Ishikawa (cell line): Measurements from ENCODE around the gene TADA2A.

Experiments
- CEBPB ChIP-seq: IDR thresholded peaks from 2 replicates; pipeline ENCODE4 v1.6.1; 2012
- CREB1 ChIP-seq: IDR thresholded peaks from 2 replicates; pipeline ENCODE4 v1.6.1; 2012; ENCODE audit warnings: low read depth
- EGR1 ChIP-seq: IDR thresholded peaks from 2 replicates; pipeline ENCODE4 v1.6.1; 2012
- EP300 ChIP-seq: IDR thresholded peaks from 2 replicates; pipeline ENCODE4 v1.6.1; 2012; ENCODE audit warnings: borderline replicate concordance
- FOXM1 ChIP-seq: IDR thresholded peaks from 2 replicates; pipeline ENCODE4 v1.6.1; 2012; ENCODE audit warnings: low read depth, borderline replicate concordance
- NFIC ChIP-seq: IDR thresholded peaks from 2 replicates; pipeline ENCODE4 v1.6.1; 2012
- RAD21 ChIP-seq: IDR thresholded peaks from 2 replicates; pipeline ENCODE4 v1.6.1; 2012; ENCODE audit warnings: low read depth
- REST ChIP-seq: IDR thresholded peaks from 2 replicates; pipeline ENCODE4 v1.6.1; 2012; ENCODE audit warnings: low read depth, mild to moderate bottlenecking
- TAF1 ChIP-seq: IDR thresholded peaks from 2 replicates; pipeline ENCODE4 v1.6.1; 2012; ENCODE audit warnings: low read depth, mild to moderate bottlenecking
- TCF12 ChIP-seq: IDR thresholded peaks from 2 replicates; pipeline ENCODE4 v1.6.1; 2012; ENCODE audit warnings: low read depth
- TEAD4 ChIP-seq: IDR thresholded peaks from 2 replicates; pipeline ENCODE4 v1.6.1; 2012
- YY1 ChIP-seq: IDR thresholded peaks from 2 replicates; pipeline ENCODE4 v1.6.1; 2012; ENCODE audit warnings: low read depth
- ZBTB7A ChIP-seq: IDR thresholded peaks from 2 replicates; pipeline ENCODE4 v1.6.1; 2012; ENCODE audit warnings: low read depth
- TF ChIP-seq, protein P1 (sequence below): IDR thresholded peaks from 2 replicates; pipeline ENCODE4 v1.6.1; 2012
- TF ChIP-seq, protein P2 (sequence below): IDR thresholded peaks from 2 replicates; pipeline ENCODE4 v1.6.1; 2012

The TADA2A gene

GRCh38 chr17:37476431-37477120 is 69.9 kb downstream of the TADA2A start:
- TF ChIP-seq, protein P1, sequence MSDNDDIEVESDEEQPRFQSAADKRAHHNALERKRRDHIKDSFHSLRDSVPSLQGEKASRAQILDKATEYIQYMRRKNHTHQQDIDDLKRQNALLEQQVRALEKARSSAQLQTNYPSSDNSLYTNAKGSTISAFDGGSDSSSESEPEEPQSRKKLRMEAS, result 0 out of 2 replicates have a peak, but pooled peaks have one; percentile 18
- peak; percentile 27; the same call in 1 of the 2 replicates for TF ChIP-seq TEAD4
- no peak for TF ChIP-seq CEBPB

GRCh38 chr17:37478187-37478586 is 71.5 kb downstream of the TADA2A start:
- TF ChIP-seq, protein P2, sequence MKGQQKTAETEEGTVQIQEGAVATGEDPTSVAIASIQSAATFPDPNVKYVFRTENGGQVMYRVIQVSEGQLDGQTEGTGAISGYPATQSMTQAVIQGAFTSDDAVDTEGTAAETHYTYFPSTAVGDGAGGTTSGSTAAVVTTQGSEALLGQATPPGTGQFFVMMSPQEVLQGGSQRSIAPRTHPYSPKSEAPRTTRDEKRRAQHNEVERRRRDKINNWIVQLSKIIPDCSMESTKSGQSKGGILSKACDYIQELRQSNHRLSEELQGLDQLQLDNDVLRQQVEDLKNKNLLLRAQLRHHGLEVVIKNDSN, result no peak
- TF ChIP-seq FOXM1 (no peak), TEAD4 (no peak), NFIC (no peak), TCF12 (no peak), REST (no peak), ZBTB7A (no peak), RAD21 (no peak), EP300 (no peak), EGR1 (no peak), TAF1 (no peak), CREB1 (no peak), YY1 (no peak), CEBPB (no peak)
- TF ChIP-seq, protein P1, result no peak

DNA sequence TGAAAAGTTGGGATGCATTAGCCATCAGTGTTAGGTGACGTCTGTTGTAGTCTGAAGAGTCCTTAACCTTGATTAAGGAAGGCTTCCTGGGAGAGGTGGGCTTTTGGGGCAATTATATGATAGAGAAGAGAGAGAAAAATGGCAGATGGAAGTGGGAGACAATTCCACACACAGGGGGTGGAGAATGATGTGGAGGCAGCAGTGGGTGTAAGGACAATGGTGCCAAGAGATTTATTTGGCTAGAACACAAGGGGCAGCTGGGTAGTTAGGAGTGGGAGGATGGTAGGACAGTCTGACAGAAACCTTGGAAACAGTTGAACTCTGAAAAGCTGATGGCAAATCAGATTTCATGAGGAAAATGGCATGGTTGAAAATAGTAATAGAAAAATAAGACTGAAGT is 72.3 kb downstream of the TADA2A start:
- TF ChIP-seq TEAD4 (no peak), NFIC (no peak), CREB1 (no peak), YY1 (no peak), FOXM1 (no peak), EP300 (no peak), TAF1 (no peak), EGR1 (no peak), CEBPB (no peak), TCF12 (no peak), RAD21 (no peak), ZBTB7A (no peak), REST (no peak)
- TF ChIP-seq, protein P1, result no peak
- TF ChIP-seq, protein P2, result no peak

DNA sequence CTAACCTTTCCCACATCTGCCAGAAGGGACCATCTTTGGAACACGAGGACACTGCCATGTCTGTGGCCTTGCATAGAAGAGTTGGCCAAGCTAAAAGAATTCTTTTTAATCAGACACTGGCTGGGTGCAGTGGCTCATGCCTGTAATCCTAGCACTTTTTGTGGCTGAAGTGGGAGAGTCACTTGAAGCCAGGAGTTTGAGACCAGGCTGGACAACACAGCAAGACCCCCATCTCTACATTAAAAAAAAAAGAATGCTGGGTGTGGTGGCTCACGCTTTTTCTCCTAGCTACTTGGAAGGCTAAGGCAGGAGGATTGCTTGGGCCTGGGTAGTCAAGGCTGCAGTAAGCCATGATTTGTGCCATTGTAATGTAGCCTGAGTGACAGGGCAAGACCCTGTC is 73.7 kb downstream of the TADA2A start:
- TF ChIP-seq TEAD4 (no peak), EP300 (no peak), TCF12 (no peak), REST (no peak), CREB1 (no peak), RAD21 (no peak), EGR1 (no peak), NFIC (no peak), CEBPB (no peak), ZBTB7A (no peak), YY1 (no peak)
- TF ChIP-seq, protein P2, result no peak
